Measurements from ENCODE around the gene CCDC18.

The CCDC18 gene

DNA sequence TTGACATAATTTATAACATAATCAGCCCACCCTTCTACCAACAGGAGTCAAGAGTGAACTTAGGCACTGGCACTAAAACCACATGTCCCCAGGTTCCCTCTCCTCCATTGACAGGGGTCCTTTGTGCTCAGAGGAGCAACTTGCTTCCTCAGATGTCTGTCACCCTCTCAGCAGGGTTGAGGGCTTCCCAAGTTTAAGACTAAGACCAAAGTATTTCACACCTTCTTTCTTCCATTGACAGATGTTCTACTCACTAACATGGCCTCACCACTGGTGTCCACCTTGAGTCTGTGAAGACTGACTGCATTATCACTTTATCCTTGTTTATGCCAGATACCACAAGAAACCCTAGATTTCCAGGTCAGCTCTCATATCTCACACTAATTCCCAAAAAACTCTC lies 56.5 kb downstream of the CCDC18 start:
- TF ChIP-seq SIN3A (IDR thresholded peaks at IDR 0.05; ENCODE audit: borderline replicate concordance, insufficient read depth, low read length) (no peak), POLR2AphosphoS5 (IDR thresholded peaks at IDR 0.05; ENCODE audit: low read depth, low read length) (no peak), FOXP2 (optimal IDR thresholded peaks at IDR 0.05; ENCODE audit: borderline replicate concordance, extremely low read depth, extremely low read length, insufficient read depth) (no peak), TAF1 (IDR thresholded peaks at IDR 0.05; ENCODE audit: borderline replicate concordance, insufficient read depth, low read length) (no peak)
- TF ChIP-seq, protein P1, sequence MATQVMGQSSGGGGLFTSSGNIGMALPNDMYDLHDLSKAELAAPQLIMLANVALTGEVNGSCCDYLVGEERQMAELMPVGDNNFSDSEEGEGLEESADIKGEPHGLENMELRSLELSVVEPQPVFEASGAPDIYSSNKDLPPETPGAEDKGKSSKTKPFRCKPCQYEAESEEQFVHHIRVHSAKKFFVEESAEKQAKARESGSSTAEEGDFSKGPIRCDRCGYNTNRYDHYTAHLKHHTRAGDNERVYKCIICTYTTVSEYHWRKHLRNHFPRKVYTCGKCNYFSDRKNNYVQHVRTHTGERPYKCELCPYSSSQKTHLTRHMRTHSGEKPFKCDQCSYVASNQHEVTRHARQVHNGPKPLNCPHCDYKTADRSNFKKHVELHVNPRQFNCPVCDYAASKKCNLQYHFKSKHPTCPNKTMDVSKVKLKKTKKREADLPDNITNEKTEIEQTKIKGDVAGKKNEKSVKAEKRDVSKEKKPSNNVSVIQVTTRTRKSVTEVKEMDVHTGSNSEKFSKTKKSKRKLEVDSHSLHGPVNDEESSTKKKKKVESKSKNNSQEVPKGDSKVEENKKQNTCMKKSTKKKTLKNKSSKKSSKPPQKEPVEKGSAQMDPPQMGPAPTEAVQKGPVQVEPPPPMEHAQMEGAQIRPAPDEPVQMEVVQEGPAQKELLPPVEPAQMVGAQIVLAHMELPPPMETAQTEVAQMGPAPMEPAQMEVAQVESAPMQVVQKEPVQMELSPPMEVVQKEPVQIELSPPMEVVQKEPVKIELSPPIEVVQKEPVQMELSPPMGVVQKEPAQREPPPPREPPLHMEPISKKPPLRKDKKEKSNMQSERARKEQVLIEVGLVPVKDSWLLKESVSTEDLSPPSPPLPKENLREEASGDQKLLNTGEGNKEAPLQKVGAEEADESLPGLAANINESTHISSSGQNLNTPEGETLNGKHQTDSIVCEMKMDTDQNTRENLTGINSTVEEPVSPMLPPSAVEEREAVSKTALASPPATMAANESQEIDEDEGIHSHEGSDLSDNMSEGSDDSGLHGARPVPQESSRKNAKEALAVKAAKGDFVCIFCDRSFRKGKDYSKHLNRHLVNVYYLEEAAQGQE (IDR thresholded peaks at IDR 0.05; ENCODE audit: insufficient read depth in 1 of 2, low read depth in 2 of 2, low read length in 2 of 2): no peak

DNA sequence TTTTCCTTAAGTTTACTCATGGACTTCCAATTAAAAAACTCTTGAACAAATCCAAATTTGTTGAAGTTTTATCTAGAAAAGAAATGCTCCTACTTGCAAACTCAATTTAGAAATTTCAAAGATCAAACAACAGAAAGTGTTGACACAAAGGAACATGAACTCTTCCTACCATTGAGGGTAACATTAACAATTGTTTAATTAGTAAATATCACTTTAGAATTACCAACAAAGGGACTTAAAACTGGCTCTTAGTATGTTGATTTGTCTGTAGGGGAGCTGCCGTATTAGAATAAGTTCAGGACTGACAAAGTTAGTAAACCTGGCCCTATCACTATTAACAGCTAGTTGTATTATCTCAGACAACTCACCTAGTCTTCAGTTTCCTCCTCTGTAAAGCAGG lies 57.9 kb downstream of the CCDC18 start:
- TF ChIP-seq TAF1 (IDR thresholded peaks at IDR 0.05; ENCODE audit: borderline replicate concordance, insufficient read depth, low read length) (no peak), POLR2AphosphoS5 (IDR thresholded peaks at IDR 0.05; ENCODE audit: low read depth, low read length) (no peak), SIN3A (IDR thresholded peaks at IDR 0.05; ENCODE audit: borderline replicate concordance, insufficient read depth, low read length) (no peak), FOXP2 (optimal IDR thresholded peaks at IDR 0.05; ENCODE audit: borderline replicate concordance, extremely low read depth, extremely low read length, insufficient read depth) (no peak)
- TF ChIP-seq, protein P1 (IDR thresholded peaks at IDR 0.05; ENCODE audit: insufficient read depth in 1 of 2, low read depth in 2 of 2, low read length in 2 of 2): no peak

DNA sequence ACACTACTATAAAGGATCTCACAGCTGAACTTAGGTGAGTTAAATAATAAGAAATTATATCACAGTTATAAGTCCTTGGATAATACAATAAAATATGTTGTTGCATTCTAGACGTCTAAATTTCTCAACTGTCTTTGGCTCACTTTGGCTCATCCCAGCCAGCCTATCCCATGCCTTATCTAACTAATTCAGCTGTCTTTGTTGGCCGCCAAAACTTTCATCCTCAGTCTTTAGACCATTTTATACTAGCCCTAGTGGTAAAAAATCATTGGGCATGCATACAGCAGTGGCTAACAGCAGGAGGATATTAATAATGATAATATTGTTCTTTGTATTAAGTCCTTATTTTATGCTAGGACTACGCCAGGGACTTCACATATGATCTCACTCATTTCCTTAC lies 59.3 kb downstream of the CCDC18 start:
- TF ChIP-seq TAF1 (IDR thresholded peaks at IDR 0.05; ENCODE audit: borderline replicate concordance, insufficient read depth, low read length) (no peak), SIN3A (IDR thresholded peaks at IDR 0.05; ENCODE audit: borderline replicate concordance, insufficient read depth, low read length) (no peak), POLR2AphosphoS5 (IDR thresholded peaks at IDR 0.05; ENCODE audit: low read depth, low read length) (no peak), FOXP2 (optimal IDR thresholded peaks at IDR 0.05; ENCODE audit: borderline replicate concordance, extremely low read depth, extremely low read length, insufficient read depth) (no peak)
- TF ChIP-seq, protein P1 (IDR thresholded peaks at IDR 0.05; ENCODE audit: insufficient read depth in 1 of 2, low read depth in 2 of 2, low read length in 2 of 2): no peak

DNA sequence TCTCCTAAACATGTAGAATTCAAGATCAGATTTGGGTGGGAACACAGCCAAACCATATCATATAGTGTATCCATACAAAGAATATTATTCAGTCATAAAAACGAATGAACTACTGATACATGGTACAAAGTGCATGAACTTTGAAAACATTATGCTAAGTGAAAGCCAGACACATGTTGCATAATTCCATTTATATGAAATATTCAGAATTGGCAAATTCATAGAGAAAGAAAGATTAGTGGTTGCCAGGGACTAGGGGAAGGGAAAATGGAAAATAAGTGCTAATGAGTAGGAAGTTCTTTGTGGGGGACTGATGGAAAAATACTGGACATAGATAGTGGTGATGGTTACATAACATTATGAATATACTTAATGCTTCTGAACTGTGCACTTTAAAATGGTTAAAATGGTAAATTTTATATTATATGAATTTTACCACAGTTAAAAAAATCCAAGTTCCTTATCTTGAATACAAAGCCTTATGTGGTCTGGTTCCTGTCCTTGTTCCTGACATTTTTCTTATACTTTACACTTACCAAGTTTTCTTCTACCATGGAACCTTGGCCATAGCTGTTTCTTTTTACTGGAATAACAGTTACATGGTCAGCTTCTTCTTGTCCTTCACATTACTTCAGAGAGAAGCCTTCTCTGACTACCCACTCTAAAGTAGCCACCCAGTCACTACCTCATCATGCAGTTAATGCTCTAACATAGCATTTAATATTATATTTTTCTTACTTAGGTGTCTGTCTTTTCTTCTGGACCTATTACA lies 64.0 kb downstream of the CCDC18 start:
- TF ChIP-seq TAF1 (IDR thresholded peaks at IDR 0.05; ENCODE audit: borderline replicate concordance, insufficient read depth, low read length) (no peak), SIN3A (IDR thresholded peaks at IDR 0.05; ENCODE audit: borderline replicate concordance, insufficient read depth, low read length) (no peak)

DNA sequence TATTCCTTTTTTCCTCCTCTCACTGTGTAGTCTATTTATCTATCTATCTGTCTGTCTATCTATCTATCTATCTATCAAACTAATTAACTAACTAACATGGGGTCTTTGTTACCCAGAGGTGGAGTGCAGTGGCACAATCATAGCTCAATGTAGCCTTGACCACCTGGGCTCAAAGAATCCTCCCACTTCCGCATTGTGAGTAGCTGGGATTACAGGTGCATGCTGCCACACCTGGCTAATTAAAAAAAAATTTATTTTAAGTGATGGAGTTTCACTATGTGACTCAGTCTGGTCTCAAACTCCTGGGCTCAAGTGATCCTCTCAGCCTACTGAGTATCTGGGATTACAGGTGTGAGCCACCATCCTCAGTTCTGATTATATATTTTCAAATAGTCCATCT lies 71.4 kb downstream of the CCDC18 start:
- TF ChIP-seq SIN3A (IDR thresholded peaks at IDR 0.05; ENCODE audit: borderline replicate concordance, insufficient read depth, low read length) (no peak), POLR2AphosphoS5 (IDR thresholded peaks at IDR 0.05; ENCODE audit: low read depth, low read length) (no peak), TAF1 (IDR thresholded peaks at IDR 0.05; ENCODE audit: borderline replicate concordance, insufficient read depth, low read length) (no peak)
- TF ChIP-seq, protein P1 (IDR thresholded peaks at IDR 0.05; ENCODE audit: insufficient read depth in 1 of 2, low read depth in 2 of 2, low read length in 2 of 2): no peak
